MM.1S (cell line): ENCODE results near the gene NUP133.
"Not testable (repeated sequence)": the region's sequence is repeated elsewhere in the genome, so short reads cannot be mapped to it uniquely, and the experiment has no call there.

Source experiments
- EZH2 ChIP-seq: fragments of 300-600 bp; sonication (generic); optimal IDR thresholded peaks from 2 replicates; pipeline ENCODE3; 2017; ENCODE audit warnings: low read depth, mild to moderate bottlenecking, antibody characterized with exemption, low read length, mixed read lengths
- EZH2phosphoT487 ChIP-seq: fragments of 300-600 bp; sonication (generic); IDR thresholded peaks from 2 replicates; pipeline ENCODE4 v1.6.1; 2018; ENCODE audit warnings: antibody characterized with exemption, low read length
- TF ChIP-seq, protein P1 (sequence below): fragments of 300-600 bp; sonication (generic); IDR thresholded peaks from 2 replicates; pipeline ENCODE4 v1.5.1; 2016; ENCODE audit warnings: antibody characterized with exemption, low read length, mixed read lengths

DNA sequence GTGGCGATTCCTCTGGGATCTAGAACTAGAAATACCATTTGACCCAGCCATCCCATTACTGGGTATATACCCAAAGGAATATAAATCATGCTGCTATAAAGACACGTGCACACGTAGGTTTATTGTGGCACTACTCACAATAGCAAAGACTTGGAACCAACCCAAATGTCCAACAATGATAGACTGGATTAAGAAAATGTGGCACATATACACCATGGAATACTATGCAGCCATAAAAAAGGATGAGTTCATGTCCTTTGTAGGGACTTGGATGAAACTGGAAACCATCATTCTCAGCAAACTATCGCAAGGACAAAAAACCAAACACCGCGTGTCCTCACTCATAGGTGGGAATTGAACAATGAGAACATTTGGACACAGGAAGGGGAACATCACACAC lies 3.5 kb upstream of the NUP133 start:
- TF ChIP-seq EZH2phosphoT487, EZH2: not testable (repeated sequence)
- TF ChIP-seq, protein P1, sequence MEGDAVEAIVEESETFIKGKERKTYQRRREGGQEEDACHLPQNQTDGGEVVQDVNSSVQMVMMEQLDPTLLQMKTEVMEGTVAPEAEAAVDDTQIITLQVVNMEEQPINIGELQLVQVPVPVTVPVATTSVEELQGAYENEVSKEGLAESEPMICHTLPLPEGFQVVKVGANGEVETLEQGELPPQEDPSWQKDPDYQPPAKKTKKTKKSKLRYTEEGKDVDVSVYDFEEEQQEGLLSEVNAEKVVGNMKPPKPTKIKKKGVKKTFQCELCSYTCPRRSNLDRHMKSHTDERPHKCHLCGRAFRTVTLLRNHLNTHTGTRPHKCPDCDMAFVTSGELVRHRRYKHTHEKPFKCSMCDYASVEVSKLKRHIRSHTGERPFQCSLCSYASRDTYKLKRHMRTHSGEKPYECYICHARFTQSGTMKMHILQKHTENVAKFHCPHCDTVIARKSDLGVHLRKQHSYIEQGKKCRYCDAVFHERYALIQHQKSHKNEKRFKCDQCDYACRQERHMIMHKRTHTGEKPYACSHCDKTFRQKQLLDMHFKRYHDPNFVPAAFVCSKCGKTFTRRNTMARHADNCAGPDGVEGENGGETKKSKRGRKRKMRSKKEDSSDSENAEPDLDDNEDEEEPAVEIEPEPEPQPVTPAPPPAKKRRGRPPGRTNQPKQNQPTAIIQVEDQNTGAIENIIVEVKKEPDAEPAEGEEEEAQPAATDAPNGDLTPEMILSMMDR = not testable (repeated sequence)
